ENCODE measurements around the gene SCP2. TPM values are rescaled to one million over a fixed set of nuclear protein-coding genes. Genes with fewer than 3 reads are reported as not detected.

SCP2 gene
- polyA plus RNA-seq, 1 of the 3 experiments (the other 2 are of a cell fraction), result 49.5 TPM

DNA sequence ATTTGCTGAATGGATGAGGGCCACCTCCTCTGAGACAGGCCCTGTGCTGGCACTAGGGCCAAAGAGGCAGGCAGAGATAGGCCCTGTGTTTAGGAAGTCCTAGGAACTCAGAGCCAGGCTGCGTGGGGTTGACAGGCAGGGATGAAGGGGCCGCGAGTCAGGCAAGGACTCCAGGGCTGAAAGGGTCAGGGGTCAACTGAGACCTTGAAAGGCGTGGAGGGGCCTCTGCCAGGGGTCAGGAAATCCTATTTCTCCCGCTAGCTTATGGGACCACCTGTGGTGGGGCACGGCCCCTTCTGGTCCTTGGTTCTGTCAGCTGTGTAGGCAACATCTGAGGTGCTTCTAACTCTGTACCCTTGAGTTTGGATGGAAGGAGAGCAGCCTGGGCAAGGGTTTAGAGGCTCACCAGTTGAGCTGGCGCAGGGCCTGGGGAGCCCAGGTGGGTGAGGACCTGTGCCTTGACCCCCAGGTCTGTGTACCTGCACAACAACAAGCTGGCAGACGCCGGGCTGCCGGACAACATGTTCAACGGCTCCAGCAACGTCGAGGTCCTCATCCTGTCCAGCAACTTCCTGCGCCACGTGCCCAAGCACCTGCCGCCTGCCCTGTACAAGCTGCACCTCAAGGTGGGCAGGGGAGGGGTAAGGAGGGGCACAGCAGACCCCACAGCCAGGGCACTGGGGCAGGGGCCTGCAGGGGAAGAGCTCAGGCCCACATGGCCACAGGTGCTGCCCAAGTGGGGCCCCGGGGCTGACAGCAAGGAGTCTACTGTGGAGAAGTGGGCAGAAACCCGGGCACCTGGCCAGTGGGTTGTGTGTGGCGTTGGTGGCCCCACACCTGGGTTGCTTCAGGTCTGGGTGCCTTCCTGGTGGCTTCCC lies 149.9 kb downstream of the SCP2 start:
- Histone ChIP-seq H3K9me3 (no peaks in the 10 kb centered on the region), H3K79me2 (ENCODE audit: insufficient read depth) (no peaks in the 10 kb centered on the region), H3K4me3 (ENCODE audit: low read depth in 2 of 2, low read length in 1 of 2) (no peak overlapping the region), H3K27me3 (ENCODE audit: insufficient read depth) (no peaks in the 10 kb centered on the region), H4K20me1 (ENCODE audit: insufficient read depth) (no peaks in the 10 kb centered on the region), H3K36me3 (replicated peaks in 1 of 2; ENCODE audit: control insufficient read depth in 1 of 2, insufficient read depth in 2 of 2, low read length in 1 of 2) (no peaks in the 10 kb centered on the region), H3K27ac (ENCODE audit: low read depth in 2 of 2, low read length in 1 of 2) (no peak overlapping the region), H3K9me2 (no peaks in the 10 kb centered on the region), H3K9ac (no peak overlapping the region), H3K4me1 (ENCODE audit: control insufficient read depth in 1 of 2, insufficient read depth in 2 of 2, low read depth in 1 of 2, low read length in 1 of 2) (no peaks in the 10 kb centered on the region; a peak in 1 of 4 replicates), H3F3A (replicated peaks; ENCODE audit: insufficient read depth) (no peaks in the 10 kb centered on the region), H2AFZ (ENCODE audit: low read depth) (no peak overlapping the region), H3K4me2 (no peak overlapping the region)
- TF ChIP-seq EZH2phosphoT487 (IDR thresholded peaks at IDR 0.05; ENCODE audit: borderline replicate concordance, low read depth) (no peak), GATA2 (CRISPR knock-in tag; IDR thresholded peaks at IDR 0.05) (no peak), RFX5 (IDR thresholded peaks at IDR 0.05; ENCODE audit: low read length) (no peak), PBX3 (IDR thresholded peaks at IDR 0.05) (no peak), FOXM1 (IDR thresholded peaks at IDR 0.05; ENCODE audit: low read depth) (no peak), MEF2A (IDR thresholded peaks at IDR 0.05; ENCODE audit: borderline replicate concordance, low read depth) (no peak), RAD21 (IDR thresholded peaks at IDR 0.05; ENCODE audit: low read length) (no peak), POLR2AphosphoS5 (IDR thresholded peaks at IDR 0.05; ENCODE audit: low read depth, low read length) (no peak), TCF12 (IDR thresholded peaks at IDR 0.05) (no peak)
- WGBS (ENCODE audit: low lambda C conversion rate), result 87% methylated on average over 14 of the region's 19 CpGs
- CTCF ChIA-PET, result interaction anchor here (1.1 to 2.7 kb wide), 2 partner anchors 14 to 172 kb away, joined by 3 to 7 read pairs; partner anchors contain the start of gene PODN
- POLR2A ChIA-PET, result no interaction called here
- DNase-seq, result peak; percentile 9

- CTCF ChIA-PET, result interaction anchor here (2.7 kb wide), 1 partner anchor 15 kb away, joined by 7 read pairs; the partner anchor contains the start of gene PODN
- no peak for TF ChIP-seq CHD2 (IDR thresholded peaks at IDR 0.05; ENCODE audit: low read length, partially characterized antibody)
- POLR2A ChIA-PET, result no interaction called here
- Histone ChIP-seq H3K36me3 (replicated peaks in 1 of 2; ENCODE audit: control insufficient read depth in 1 of 2, insufficient read depth in 2 of 2, low read length in 1 of 2) (no peaks in the 10 kb centered on the region), H3K9me2 (no peaks in the 10 kb centered on the region), H3K79me2 (ENCODE audit: insufficient read depth) (no peaks in the 10 kb centered on the region), H3K4me3 (ENCODE audit: low read depth in 2 of 2, low read length in 1 of 2) (no peak overlapping the region), H2AFZ (ENCODE audit: low read depth) (no peak overlapping the region), H3K9me3 (no peaks in the 10 kb centered on the region), H3K4me1 (ENCODE audit: control insufficient read depth in 1 of 2, insufficient read depth in 2 of 2, low read depth in 1 of 2, low read length in 1 of 2) (no peaks in the 10 kb centered on the region; a peak in 1 of 4 replicates), H3K27me3 (ENCODE audit: insufficient read depth) (no peaks in the 10 kb centered on the region), H4K20me1 (ENCODE audit: insufficient read depth) (no peaks in the 10 kb centered on the region), H3K4me2 (no peak overlapping the region), H3F3A (replicated peaks; ENCODE audit: insufficient read depth) (no peaks in the 10 kb centered on the region), H3K9ac (no peak overlapping the region), H3K27ac (ENCODE audit: low read depth in 2 of 2, low read length in 1 of 2) (no peak overlapping the region)
- DNase-seq, result no peak
- WGBS (ENCODE audit: low lambda C conversion rate), result 76% methylated on average over 6 of the region's 13 CpGs
These were observed 150.5 kb downstream of the SCP2 start for GRCh38 chr1:53077599-53077965.

All from SK-N-SH (cell line).